Body of pancreas (tissue), 4 donors: ENCODE results near the gene ENAH. TPM values are rescaled to one million over a fixed set of nuclear protein-coding genes. Genes with fewer than 3 reads are reported as not detected.
A peak's percentile ranks its signal among the peaks of the same experiment; 100 is the strongest.

Source experiments
- ATAC-seq: fragments of 150-250 bp; one replicate; pipeline ENCODE4 v1.9.1; 2016
- DNase-seq, 4 donors: peaks; one replicate each; pipeline ENCODE4 v3.0.0-alpha.2; 2019
- H3K27ac ChIP-seq, 4 donors: fragments of 200-600 bp; sonication (generic); 1 replicate in 3 of 4; 2 replicates in 1 of 4; pipeline versions ENCODE4 v1.5.1 to v1.6.1; 2016 to 2019; ENCODE audit warnings: mild to moderate bottlenecking in 1 of 4, mixed read lengths in 1 of 4, moderate library complexity in 1 of 4
- H3K27me3 ChIP-seq, 2 donors: fragments of 200-600 bp; sonication (generic); one replicate each; pipeline ENCODE4 v1.6.0; 2016; ENCODE audit warnings: mild to moderate bottlenecking in 1 of 2
- H3K36me3 ChIP-seq, 2 donors: fragments of 200-600 bp; sonication (generic); replicated peaks in 1 of 2; 2 replicates each; pipeline ENCODE4 v1.5.1; 2016; ENCODE audit warnings: low read depth in 2 of 2; ENCODE audit not compliant: insufficient read depth in 1 of 2
- H3K4me1 ChIP-seq: fragments of 200-600 bp; sonication (generic); one replicate; pipeline ENCODE4 v1.6.0; 2016
- H3K4me3 ChIP-seq, 2 donors: fragments of 200-600 bp; sonication (generic); 1 replicate in 1 of 2; 2 replicates in 1 of 2; pipeline ENCODE4 v1.5.1; 2016 to 2019
- H3K9me3 ChIP-seq, 3 donors: fragments of 200-600 bp; sonication (generic); 1 replicate in 2 of 3; 2 replicates in 1 of 3; pipeline ENCODE4 v1.5.1; 2016
- POLR2A ChIP-seq, 3 donors: fragments of 450-650 bp; IDR thresholded peaks; one replicate each; pipeline ENCODE4 v1.6.1; 2016; ENCODE audit warnings: antibody characterized with exemption in 3 of 3, mild to moderate bottlenecking in 2 of 3
- WGBS, 2 donors: methylation state at CpG; one replicate each; pipeline ENCODE4 v1.1.5; 2017; 5-methylcytosine and 5-hydroxymethylcytosine counted together
- intact Hi-C: fragments of 100-400 bp; cut with DNase I; formaldehyde crosslinking; loops from one replicate; pipeline ENCODE4 v1.15.1; 2023
- total RNA-seq, 2 donors: library from RNA; depleted of rRNA; stranded (reverse); fragments of >200 nt; gene quantifications; one replicate each; pipeline ENCODE4 v1.1.0, GENCODE V29; 2016
- TF ChIP-seq, protein P1 (sequence below), 7 experiments: fragments of 450-650 bp in 4 of 7; fragments of 200-600 bp in 3 of 7; sonication (generic) in 3 of 7; IDR thresholded peaks; one replicate each; pipeline ENCODE4 v1.5.1; 2016 to 2019; ENCODE audit warnings: antibody characterized with exemption in 7 of 7

The ENAH gene
- total RNA-seq, 2 donors from 2014 or later, result 21.1 to 28.8 TPM

GRCh38 chr1:225651376-225651871 is 1.5 kb downstream of the ENAH start:
- H3K36me3 ChIP-seq, result no peaks in the 10 kb centered on the region

GRCh38 chr1:225650179-225650578 is 2.7 kb downstream of the ENAH start:
- no peak overlapping the region for H3K4me3 ChIP-seq
- H3K27me3 ChIP-seq, result no peaks in the 10 kb centered on the region
- no peaks in the 10 kb centered on the region for H3K9me3 ChIP-seq
- no peak overlapping the region for H3K27ac ChIP-seq
- 54 to 57% methylated on average over 5 of the region's 5 CpGs for WGBS, 2 donors
- ATAC-seq (no peak), DNase-seq (no peak)
- TF ChIP-seq, protein P1, sequence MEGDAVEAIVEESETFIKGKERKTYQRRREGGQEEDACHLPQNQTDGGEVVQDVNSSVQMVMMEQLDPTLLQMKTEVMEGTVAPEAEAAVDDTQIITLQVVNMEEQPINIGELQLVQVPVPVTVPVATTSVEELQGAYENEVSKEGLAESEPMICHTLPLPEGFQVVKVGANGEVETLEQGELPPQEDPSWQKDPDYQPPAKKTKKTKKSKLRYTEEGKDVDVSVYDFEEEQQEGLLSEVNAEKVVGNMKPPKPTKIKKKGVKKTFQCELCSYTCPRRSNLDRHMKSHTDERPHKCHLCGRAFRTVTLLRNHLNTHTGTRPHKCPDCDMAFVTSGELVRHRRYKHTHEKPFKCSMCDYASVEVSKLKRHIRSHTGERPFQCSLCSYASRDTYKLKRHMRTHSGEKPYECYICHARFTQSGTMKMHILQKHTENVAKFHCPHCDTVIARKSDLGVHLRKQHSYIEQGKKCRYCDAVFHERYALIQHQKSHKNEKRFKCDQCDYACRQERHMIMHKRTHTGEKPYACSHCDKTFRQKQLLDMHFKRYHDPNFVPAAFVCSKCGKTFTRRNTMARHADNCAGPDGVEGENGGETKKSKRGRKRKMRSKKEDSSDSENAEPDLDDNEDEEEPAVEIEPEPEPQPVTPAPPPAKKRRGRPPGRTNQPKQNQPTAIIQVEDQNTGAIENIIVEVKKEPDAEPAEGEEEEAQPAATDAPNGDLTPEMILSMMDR (IDR thresholded peaks at IDR 0.05), result no peak
- no peak for TF ChIP-seq POLR2A (IDR thresholded peaks at IDR 0.05)
- intact Hi-C loops, result loop anchor here (10.0 kb wide), 1 partner anchor 115 kb away; no protein-coding TSS in a partner anchor
- H3K4me1 ChIP-seq, result peaks cover 39% of the 10 kb centered on the region
- no peaks in the 10 kb centered on the region for H3K36me3 ChIP-seq

More at GRCh38 chr1:225651376-225651871, 1.5 kb downstream of the ENAH start:
- intact Hi-C loops, result loop anchor here (10.0 kb wide), 1 partner anchor 113 kb away; no protein-coding TSS in a partner anchor
- H3K4me1 ChIP-seq, result peaks cover 39% of the 10 kb centered on the region
- H3K27me3 ChIP-seq, result no peaks in the 10 kb centered on the region
- 7 to 11% methylated on average over 8 of the region's 8 CpGs for WGBS, 2 donors
- H3K27ac ChIP-seq, result peak overlapping the region; percentile 30 to 97 (median 94)
- TF ChIP-seq, protein P1 (IDR thresholded peaks at IDR 0.05), result no peak
- TF ChIP-seq POLR2A (IDR thresholded peaks at IDR 0.05), result no peak
- ATAC-seq (no peak), DNase-seq (no peak)
- peak overlapping the region; percentile 83 to 96 for H3K4me3 ChIP-seq
- H3K9me3 ChIP-seq, result no peaks in the 10 kb centered on the region

DNA sequence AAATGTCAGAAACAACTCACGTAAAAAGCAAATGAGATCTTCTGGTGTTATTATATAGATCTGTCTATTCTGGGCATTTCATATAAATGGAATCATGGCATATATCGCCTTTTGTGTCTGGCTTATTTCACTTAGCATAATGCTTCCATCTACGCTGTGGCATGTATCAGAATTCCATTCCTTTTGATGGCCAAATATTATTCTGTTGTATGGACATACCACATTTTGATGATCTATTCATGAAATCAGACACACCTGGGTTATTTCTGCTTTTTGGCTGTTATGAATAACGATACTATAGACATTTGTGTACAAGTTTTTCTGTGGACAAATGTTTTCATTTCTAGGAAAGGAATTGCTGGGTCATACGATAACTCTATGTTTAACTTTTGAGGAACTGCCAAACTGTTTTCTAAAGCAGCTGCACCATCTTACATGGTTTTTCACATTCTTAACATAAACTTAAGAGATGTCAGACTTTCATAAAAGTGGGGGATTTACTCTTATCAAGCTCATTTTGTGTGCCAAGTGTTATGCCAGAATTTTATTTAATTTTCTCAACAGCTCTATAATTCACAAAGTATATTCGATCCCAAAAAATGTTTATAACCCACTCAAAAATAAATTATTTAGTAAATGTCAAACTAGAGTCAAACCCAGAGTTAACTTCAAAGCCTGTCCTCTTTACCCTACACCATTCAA is 7.6 kb downstream of the ENAH start:
- Histone ChIP-seq H3K4me3 (no peak overlapping the region), H3K9me3 (no peaks in the 10 kb centered on the region), H3K27ac (no peak overlapping the region), H3K27me3 (no peaks in the 10 kb centered on the region), H3K36me3 (no peaks in the 10 kb centered on the region), H3K4me1 (peaks cover 28% of the 10 kb centered on the region)
- intact Hi-C loops, result no loop called here
- no peak for DNase-seq
- ATAC-seq, result no peak
- TF ChIP-seq, protein P1 (IDR thresholded peaks at IDR 0.05), result no peak
- TF ChIP-seq POLR2A (IDR thresholded peaks at IDR 0.05), result no peak
- WGBS, 2 donors, result 85 to 86% methylated on average over 6 of the region's 6 CpGs

- Histone ChIP-seq H3K9me3 (no peaks in the 10 kb centered on the region), H3K36me3 (no peaks in the 10 kb centered on the region), H3K4me3 (no peak overlapping the region), H3K27ac (no peak overlapping the region), H3K4me1 (peaks cover 21% of the 10 kb centered on the region), H3K27me3 (no peaks in the 10 kb centered on the region)
- no peak for DNase-seq
- TF ChIP-seq, protein P1 (IDR thresholded peaks at IDR 0.05), result no peak
- TF ChIP-seq POLR2A (IDR thresholded peaks at IDR 0.05), result no peak
- intact Hi-C loops, result no loop called here
- 92 to 95% methylated on average over 1 of the region's 1 CpG for WGBS, 2 donors
- no peak for ATAC-seq
These were observed 8.3 kb downstream of the ENAH start for GRCh38 chr1:225644666-225645065.
